ENCODE measurements around the gene HRH1.

The HRH1 gene

GRCh38 chr3:11288021-11288491, 133.8 kb downstream of the HRH1 start:
- H3K4me3 ChIP-seq (IDR thresholded peaks at IDR 0.05; ENCODE audit: insufficient read depth, low read depth, low read length): no peak overlapping the region

DNA sequence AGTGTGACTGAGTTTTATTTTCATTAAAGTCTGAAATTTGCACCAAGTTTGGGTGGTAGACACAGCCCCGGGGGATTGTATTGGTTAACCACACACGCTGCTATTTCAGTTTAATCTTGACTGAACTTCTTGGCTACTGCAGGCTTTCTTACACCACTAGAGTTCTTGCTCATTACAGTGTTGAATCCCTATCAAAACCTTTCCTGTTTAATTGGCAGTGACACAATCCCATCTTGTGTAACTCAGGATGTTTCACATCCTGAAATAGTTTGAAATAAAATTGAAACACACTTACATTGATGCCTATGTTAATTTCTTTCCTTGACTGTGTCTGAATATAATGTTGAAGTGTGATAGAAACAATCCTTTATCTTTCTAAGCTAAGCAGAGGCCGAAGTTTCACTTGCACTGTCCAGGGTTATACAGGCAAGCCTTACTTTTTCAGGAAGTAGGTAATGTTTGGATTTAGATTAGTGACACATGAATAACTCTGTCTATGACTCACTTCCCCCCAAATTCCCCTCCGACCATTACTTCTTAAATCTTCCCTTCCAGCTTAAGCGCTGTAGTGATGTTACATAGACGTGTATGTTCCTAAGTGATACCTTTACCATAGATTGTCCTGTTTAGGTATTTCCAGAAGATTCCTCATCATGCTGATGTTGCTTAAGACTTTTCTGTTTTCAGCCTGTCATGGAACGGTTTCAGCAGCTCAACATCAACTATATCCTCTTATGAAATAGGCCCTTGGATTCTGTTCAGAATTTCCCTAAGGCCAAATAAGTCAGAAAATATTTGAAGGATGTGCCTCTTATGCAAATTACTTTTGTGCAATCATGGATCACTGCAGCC, 134.7 kb downstream of the HRH1 start:
- no peak overlapping the region for H2AFZ ChIP-seq (ENCODE audit: low read depth)
- H3K9ac ChIP-seq: no peak overlapping the region
- H3K4me2 ChIP-seq: no peak overlapping the region
- TF ChIP-seq, protein P1, sequence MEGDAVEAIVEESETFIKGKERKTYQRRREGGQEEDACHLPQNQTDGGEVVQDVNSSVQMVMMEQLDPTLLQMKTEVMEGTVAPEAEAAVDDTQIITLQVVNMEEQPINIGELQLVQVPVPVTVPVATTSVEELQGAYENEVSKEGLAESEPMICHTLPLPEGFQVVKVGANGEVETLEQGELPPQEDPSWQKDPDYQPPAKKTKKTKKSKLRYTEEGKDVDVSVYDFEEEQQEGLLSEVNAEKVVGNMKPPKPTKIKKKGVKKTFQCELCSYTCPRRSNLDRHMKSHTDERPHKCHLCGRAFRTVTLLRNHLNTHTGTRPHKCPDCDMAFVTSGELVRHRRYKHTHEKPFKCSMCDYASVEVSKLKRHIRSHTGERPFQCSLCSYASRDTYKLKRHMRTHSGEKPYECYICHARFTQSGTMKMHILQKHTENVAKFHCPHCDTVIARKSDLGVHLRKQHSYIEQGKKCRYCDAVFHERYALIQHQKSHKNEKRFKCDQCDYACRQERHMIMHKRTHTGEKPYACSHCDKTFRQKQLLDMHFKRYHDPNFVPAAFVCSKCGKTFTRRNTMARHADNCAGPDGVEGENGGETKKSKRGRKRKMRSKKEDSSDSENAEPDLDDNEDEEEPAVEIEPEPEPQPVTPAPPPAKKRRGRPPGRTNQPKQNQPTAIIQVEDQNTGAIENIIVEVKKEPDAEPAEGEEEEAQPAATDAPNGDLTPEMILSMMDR (conservative IDR thresholded peaks at IDR 0.05; ENCODE audit: low read depth, low read length): no peak
- no peaks in the 10 kb centered on the region for H3K36me3 ChIP-seq (ENCODE audit: insufficient read depth)
- H3K4me1 ChIP-seq (ENCODE audit: low read depth, poor library complexity, severe bottlenecking): peaks cover 12% of the 10 kb centered on the region
- H4K20me1 ChIP-seq (ENCODE audit: insufficient read depth): no peaks in the 10 kb centered on the region
- H3K79me2 ChIP-seq (ENCODE audit: insufficient read depth, low read depth): peaks cover 12% of the 10 kb centered on the region; the same call in 1 of the 2 replicates
- no peak overlapping the region for H3K27ac ChIP-seq
- H3K4me3 ChIP-seq (IDR thresholded peaks at IDR 0.05; ENCODE audit: insufficient read depth, low read depth, low read length): no peak overlapping the region
- H3K27me3 ChIP-seq (ENCODE audit: insufficient read depth, low read depth): no peaks in the 10 kb centered on the region

More at GRCh38 chr3:11288021-11288491, 133.8 kb downstream of the HRH1 start:
- H3K4me1 ChIP-seq (ENCODE audit: low read depth, poor library complexity, severe bottlenecking): peaks cover 21% of the 10 kb centered on the region
- peaks cover 13% of the 10 kb centered on the region; the same call in 1 of the 2 replicates for H3K79me2 ChIP-seq (ENCODE audit: insufficient read depth, low read depth)
- H3K27me3 ChIP-seq (ENCODE audit: insufficient read depth, low read depth): no peaks in the 10 kb centered on the region
- H2AFZ ChIP-seq (ENCODE audit: low read depth): no peak overlapping the region
- H3K4me2 ChIP-seq: no peak overlapping the region
- no peaks in the 10 kb centered on the region for H4K20me1 ChIP-seq (ENCODE audit: insufficient read depth)
- H3K9ac ChIP-seq: no peak overlapping the region
- TF ChIP-seq, protein P1 (conservative IDR thresholded peaks at IDR 0.05; ENCODE audit: low read depth, low read length): no peak
- no peaks in the 10 kb centered on the region for H3K36me3 ChIP-seq (ENCODE audit: insufficient read depth)
- H3K27ac ChIP-seq: no peak overlapping the region

DNA sequence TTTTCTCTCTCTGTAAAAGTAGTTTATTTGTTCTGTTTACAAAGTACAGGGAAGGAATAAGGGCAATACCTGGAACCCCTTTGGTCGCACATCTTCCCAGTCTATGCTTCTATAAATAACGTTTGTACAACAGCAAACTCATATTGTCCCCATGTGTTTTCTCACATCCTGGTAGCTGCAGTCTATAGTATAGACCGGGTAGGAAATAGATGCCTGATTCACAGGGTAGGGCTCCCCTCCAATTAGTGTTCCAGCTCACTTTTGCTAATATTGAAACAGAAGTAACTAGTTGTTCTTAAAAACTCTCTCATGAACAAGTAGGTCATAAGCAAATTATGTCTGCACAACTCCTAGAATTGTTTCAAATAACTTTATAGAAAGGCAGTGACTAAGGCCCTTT, 135.6 kb downstream of the HRH1 start:
- H3K27ac ChIP-seq: no peak overlapping the region
- H2AFZ ChIP-seq (ENCODE audit: low read depth): no peak overlapping the region
- no peak overlapping the region for H3K9ac ChIP-seq
- no peak overlapping the region for H3K4me2 ChIP-seq
- H3K79me2 ChIP-seq (ENCODE audit: insufficient read depth, low read depth): peaks cover 7% of the 10 kb centered on the region; the same call in 1 of the 2 replicates
- no peaks in the 10 kb centered on the region for H3K36me3 ChIP-seq (ENCODE audit: insufficient read depth)
- H3K4me1 ChIP-seq (ENCODE audit: low read depth, poor library complexity, severe bottlenecking): peaks cover 5% of the 10 kb centered on the region
- no peak overlapping the region for H3K4me3 ChIP-seq (IDR thresholded peaks at IDR 0.05; ENCODE audit: insufficient read depth, low read depth, low read length)
- TF ChIP-seq, protein P1 (conservative IDR thresholded peaks at IDR 0.05; ENCODE audit: low read depth, low read length): no peak
- H3K27me3 ChIP-seq (ENCODE audit: insufficient read depth, low read depth): no peaks in the 10 kb centered on the region
- no peaks in the 10 kb centered on the region for H4K20me1 ChIP-seq (ENCODE audit: insufficient read depth)

DNA sequence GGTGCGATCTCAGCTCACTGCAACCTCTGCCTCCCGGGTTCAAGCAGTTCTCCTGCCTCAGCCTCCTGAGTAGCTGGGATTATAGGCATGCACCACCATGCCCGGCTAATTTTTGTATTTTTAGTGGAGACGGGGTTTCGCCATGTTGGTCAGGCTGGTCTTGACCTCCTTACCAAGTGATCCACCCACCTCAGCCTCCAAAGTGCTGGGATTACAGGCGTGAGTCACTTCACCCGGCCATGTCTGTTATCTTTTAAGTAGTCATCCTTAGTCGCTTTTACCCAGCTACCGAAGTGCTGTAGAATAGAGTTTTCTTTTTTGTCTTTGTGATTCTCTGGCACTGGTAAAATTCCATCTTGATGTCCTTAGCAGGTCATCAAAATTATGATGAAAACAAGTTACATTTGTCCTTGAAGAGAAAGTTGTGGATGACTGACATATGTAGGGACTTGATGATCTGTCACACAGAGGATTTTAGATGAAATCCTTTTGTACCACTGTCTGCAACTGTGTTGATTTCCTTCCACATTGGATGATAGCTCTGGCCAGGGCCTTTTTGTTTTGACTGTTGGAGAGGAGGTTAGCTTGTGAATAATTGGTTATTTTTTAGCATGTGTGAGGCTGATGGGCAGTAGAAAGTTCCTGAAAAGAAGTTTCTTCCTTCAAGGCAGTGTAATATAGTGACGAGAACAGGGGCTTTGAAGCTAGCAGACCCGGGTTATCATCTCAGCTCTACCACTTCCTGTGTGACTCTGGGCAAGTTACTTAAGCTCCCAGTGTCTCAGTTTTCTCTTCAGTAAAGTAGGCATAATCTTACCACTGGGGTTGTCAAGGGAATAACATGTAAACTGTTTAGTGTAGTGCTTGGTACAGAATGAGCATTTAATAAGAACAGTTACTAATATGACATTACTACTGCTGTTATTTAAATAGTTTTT, 136.7 kb downstream of the HRH1 start:
- Histone ChIP-seq H4K20me1 (ENCODE audit: insufficient read depth) (no peaks in the 10 kb centered on the region), H3K27me3 (ENCODE audit: insufficient read depth, low read depth) (no peaks in the 10 kb centered on the region), H3K27ac (no peak overlapping the region), H3K4me2 (no peak overlapping the region), H2AFZ (ENCODE audit: low read depth) (no peak overlapping the region), H3K9ac (no peak overlapping the region), H3K79me2 (ENCODE audit: insufficient read depth, low read depth) (peaks cover 3% of the 10 kb centered on the region; the same call in 1 of the 2 replicates), H3K36me3 (ENCODE audit: insufficient read depth) (no peaks in the 10 kb centered on the region), H3K4me3 (IDR thresholded peaks at IDR 0.05; ENCODE audit: insufficient read depth, low read depth, low read length) (no peak overlapping the region), H3K4me1 (ENCODE audit: low read depth, poor library complexity, severe bottlenecking) (peaks cover 5% of the 10 kb centered on the region)
- TF ChIP-seq, protein P1 (conservative IDR thresholded peaks at IDR 0.05; ENCODE audit: low read depth, low read length): no peak
